C4-2B (cell line): Measurements from ENCODE around the gene EIF5AL1.
A peak's percentile ranks its signal among the peaks of the same experiment; 100 is the strongest.

Source experiments
- H3K27ac ChIP-seq: fragments of 450-650 bp; 2 replicates; pipeline ENCODE4 v1.5.1; 2017
- ZFX ChIP-seq: fragments of 450-650 bp; IDR thresholded peaks from 2 replicates; pipeline ENCODE4 v1.6.1; 2017
- TF ChIP-seq, protein P1 (sequence below): fragments of 450-650 bp; conservative IDR thresholded peaks from 2 replicates; pipeline ENCODE4 v1.5.1; 2017; ENCODE audit warnings: mild to moderate bottlenecking

Gene EIF5AL1

DNA sequence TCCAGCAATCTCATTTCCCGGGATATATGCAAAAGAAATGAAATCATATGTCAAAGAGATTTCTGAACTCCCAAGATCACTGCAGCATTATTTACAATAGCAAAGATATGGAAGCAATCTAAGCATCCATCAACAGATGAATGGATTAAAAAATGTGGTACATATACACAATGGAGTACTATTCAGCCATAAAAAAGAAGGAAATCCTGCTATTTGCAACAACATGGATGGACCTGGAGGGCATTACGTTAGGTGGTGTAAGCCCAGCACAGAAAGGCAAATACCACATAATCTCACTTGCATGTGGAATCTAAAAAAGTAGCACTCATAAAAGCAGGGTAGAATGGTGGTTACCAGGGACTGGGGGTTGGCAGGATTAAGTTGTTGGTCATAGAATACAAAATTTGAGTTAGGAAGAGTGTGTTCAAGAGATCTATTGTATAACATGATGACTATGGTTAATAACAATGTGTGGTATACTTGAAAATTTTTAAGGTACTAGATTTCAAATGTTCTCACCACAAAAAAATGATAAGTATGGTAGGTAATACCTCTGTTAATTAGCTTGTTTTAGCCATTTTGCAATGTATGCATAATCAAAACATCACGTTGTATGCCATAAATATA, 32.9 kb upstream of the EIF5AL1 start:
- TF ChIP-seq, protein P1, sequence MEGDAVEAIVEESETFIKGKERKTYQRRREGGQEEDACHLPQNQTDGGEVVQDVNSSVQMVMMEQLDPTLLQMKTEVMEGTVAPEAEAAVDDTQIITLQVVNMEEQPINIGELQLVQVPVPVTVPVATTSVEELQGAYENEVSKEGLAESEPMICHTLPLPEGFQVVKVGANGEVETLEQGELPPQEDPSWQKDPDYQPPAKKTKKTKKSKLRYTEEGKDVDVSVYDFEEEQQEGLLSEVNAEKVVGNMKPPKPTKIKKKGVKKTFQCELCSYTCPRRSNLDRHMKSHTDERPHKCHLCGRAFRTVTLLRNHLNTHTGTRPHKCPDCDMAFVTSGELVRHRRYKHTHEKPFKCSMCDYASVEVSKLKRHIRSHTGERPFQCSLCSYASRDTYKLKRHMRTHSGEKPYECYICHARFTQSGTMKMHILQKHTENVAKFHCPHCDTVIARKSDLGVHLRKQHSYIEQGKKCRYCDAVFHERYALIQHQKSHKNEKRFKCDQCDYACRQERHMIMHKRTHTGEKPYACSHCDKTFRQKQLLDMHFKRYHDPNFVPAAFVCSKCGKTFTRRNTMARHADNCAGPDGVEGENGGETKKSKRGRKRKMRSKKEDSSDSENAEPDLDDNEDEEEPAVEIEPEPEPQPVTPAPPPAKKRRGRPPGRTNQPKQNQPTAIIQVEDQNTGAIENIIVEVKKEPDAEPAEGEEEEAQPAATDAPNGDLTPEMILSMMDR: no peak
- no peak for TF ChIP-seq ZFX
- no peak overlapping the region for H3K27ac ChIP-seq

DNA sequence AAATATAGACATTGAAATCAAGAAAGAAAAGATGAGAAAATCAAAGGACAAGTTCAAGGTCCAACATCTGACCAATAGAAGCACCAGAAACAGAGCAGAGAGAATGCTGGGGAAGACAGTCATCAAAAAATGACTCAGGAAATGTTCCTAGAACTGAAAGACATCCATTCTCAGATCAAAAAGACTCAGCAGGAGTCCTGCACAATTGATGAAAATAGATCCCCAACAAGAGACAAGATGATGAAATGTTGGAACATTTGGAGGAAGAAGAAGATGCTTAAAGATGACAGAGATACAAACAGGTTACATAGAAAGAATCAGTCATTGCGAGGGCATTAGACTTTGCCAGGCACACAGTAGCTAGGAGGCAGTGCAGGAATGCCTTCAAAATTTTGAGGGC, 30.0 kb upstream of the EIF5AL1 start:
- no peak for TF ChIP-seq ZFX
- TF ChIP-seq, protein P1: no peak
- H3K27ac ChIP-seq: no peak overlapping the region

DNA sequence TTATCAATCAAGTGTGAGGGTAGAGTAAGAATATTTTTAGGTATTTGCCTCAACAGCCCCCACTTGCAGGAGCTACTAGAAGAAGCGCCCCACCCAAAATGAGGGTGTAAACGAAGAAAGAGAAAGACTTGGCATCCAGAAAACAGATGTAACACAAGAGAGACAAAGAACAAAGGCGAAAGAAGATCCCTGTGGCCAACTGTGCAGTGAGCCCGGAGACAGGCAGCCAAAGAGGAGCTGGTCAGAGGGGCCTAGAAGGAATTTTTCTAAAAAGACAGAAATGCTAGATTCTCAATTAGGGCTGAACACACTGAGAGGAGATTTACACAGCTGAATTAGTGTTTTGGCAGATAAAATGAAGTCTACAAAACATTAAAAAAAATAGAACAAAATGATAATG, 29.6 kb upstream of the EIF5AL1 start:
- TF ChIP-seq, protein P1: no peak
- TF ChIP-seq ZFX: no peak
- H3K27ac ChIP-seq: no peak overlapping the region

DNA sequence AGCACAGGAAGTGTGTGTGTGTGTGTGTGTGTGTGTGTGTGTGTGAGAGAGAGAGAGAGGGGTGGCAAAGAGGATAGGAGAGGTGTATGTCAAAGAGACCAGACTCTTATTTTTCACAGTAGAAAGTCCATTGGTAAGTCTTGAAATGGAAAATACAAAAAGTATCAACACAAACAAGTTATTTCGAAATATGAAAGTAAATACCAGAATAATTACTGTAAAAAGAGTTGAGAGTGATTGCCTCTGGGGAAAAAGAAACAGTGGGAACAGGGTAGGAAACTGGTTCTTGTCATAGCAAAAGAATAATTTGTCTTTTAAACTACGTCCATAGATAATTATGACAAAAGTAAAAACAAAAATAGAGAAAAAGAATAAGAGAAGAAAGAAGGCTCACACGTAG, 29.0 kb upstream of the EIF5AL1 start:
- TF ChIP-seq, protein P1: no peak
- TF ChIP-seq ZFX: no peak
- no peak overlapping the region for H3K27ac ChIP-seq

DNA sequence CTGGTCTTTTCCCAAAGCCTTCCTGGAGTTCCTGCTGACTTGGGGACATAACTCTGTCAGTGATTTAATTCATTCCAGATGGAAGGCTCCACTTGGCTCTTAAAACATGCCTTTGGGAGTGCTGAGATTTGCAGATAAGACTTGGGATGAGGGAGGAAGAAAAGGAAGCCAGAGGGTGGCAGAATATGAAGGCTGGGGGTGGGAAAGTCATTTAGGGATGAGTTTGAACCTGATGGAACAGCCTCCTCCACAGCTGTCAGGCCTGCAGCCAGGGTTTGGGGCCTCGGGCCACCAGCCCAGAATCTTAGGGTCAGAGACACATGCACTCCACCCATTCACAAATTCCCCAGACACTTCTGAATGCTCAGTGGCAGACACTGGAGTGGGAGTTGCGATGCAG, 28.4 kb upstream of the EIF5AL1 start:
- H3K27ac ChIP-seq: no peak overlapping the region
- TF ChIP-seq, protein P1: no peak
- TF ChIP-seq ZFX: no peak

DNA sequence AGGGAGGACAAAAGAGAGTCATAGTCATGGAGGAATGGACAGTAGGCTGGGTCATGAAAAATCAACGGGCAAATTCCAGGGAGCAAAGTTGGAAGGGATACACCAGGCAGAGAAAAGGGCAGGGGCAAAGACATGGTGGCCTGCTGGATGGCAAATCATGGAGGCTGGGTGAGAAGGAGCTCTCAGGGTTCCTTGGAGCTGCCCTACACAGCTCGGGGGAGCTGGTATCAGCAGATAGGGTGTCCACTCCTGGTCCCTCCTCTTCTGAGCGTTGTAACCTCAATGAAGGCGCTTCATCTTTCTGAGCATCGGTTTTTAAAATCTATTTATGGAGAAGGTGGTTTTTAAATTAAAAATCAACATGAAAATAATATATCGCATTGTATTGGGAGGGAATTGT, 27.9 kb upstream of the EIF5AL1 start:
- no peak for TF ChIP-seq ZFX
- TF ChIP-seq, protein P1: no peak
- no peak overlapping the region for H3K27ac ChIP-seq

DNA sequence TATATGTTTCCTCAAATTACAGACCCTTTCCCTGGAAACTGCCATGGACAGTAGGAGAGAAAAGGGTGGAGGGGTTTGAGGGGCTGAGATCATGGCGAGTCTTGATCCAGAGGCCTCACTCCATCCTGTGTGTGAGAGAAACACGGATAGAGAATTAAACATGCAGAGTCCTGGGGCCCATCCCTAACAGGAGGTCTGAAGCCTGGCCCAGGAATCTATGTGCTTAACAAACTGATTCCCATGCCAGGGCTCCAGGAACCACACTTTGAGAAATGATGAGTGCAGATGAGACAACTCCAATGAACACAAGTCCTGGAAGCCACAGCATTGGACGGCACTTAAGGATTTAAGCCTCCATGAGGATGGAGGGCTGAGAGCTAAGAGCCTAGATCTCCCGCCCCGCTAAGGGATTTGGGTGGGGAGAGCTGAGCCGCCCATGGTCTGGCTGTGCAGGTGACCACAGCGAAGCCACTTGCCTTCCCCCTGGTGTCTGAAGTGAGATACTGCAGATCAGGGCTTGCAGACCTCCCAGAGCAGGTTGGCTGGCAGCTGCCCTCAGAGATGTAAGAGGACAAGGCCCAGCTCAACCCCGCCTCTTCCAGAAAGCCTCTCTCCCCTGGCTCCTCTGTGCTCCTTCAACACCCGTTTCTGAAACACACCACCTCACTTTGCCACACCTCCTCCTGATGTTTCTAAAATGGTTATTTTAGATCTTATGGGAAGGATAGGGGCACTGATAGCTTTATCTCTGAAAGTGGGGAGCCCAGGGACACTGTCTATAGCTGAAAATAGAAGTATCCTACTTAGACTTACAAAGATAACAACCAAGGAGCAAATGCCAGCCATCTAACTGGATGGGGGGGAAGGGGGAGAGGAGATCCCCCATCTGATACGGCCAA, 24.8 kb upstream of the EIF5AL1 start:
- H3K27ac ChIP-seq: no peak overlapping the region
- TF ChIP-seq, protein P1: peak; percentile 84
- TF ChIP-seq ZFX: no peak
